Measurements from ENCODE around the gene SERPINA12. TPM values are rescaled to one million over a fixed set of nuclear protein-coding genes. Genes with fewer than 3 reads are reported as not detected.

SERPINA12 gene
- total and polyA plus RNA-seq, 2 of the 13 experiments (the other 11 are each of a cell fraction or from before 2014, with no cell fraction given): 0.08 TPM; not detected in 1

DNA sequence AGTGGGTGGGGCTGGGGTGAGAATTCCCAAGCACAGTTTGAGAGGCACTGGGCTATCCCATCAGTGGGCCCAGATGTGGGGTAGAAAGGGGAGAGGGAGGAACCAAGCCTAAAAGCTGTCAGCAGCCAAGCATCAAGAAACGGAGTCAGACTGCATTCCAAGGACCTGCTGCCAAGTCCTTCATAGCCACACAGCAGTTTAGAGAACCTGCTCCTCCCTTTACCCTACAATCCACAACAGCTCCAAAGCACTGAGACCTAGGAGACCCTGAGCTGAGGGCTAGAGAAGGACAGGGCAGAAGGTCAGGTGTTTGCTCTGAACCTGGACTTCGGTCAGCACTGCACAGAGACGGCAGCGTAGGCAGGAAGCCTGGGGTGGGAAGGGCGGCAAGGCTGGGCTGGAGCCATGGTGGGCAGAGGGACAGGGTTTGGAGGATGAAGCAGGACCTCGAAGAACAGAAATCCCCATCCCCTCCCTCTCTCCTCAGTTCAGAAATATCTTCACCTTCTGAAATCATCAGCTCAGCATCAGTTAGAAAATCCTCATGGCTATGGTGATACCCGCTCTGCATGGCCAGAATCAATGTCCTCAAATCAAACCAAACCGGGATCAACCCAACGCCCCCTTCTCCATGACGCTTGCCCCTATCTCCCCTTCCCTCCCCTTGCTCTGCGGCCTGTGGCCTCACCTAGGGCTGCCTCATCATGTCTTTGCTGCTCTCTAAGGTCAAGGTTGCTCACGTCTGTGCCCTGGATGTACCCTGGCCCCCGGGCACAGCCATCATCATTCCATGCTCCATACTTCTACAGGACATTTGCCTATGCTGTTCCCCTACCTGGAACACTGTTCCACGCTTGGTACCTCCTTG is 39.1 kb upstream of the SERPINA12 start (continued):
- TF ChIP-seq, protein P1, sequence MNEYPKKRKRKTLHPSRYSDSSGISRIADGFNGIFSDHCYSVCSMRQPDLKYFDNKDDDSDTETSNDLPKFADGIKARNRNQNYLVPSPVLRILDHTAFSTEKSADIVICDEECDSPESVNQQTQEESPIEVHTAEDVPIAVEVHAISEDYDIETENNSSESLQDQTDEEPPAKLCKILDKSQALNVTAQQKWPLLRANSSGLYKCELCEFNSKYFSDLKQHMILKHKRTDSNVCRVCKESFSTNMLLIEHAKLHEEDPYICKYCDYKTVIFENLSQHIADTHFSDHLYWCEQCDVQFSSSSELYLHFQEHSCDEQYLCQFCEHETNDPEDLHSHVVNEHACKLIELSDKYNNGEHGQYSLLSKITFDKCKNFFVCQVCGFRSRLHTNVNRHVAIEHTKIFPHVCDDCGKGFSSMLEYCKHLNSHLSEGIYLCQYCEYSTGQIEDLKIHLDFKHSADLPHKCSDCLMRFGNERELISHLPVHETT (CRISPR knock-in tag; conservative IDR thresholded peaks at IDR 0.05): no peak
- TF ChIP-seq SATB2 (CRISPR knock-in tag; IDR thresholded peaks at IDR 0.05) (no peak), MYNN (CRISPR knock-in tag; IDR thresholded peaks at IDR 0.05; ENCODE audit: low read depth) (no peak), ZNF224 (CRISPR knock-in tag; IDR thresholded peaks at IDR 0.05) (no peak), ZNF460 (CRISPR knock-in tag; IDR thresholded peaks at IDR 0.05; ENCODE audit: borderline replicate concordance) (no peak), ZNF737 (CRISPR knock-in tag; IDR thresholded peaks at IDR 0.05; ENCODE audit: borderline replicate concordance) (no peak), ZNF510 (CRISPR knock-in tag; IDR thresholded peaks at IDR 0.05; ENCODE audit: low read depth) (no peak), ZNF296 (CRISPR knock-in tag; conservative IDR thresholded peaks at IDR 0.05) (no peak), RFXANK (CRISPR knock-in tag; IDR thresholded peaks at IDR 0.05) (no peak), ZMYM3 (CRISPR knock-in tag; IDR thresholded peaks at IDR 0.05) (peak; percentile 26), CBX1 (IDR thresholded peaks at IDR 0.05; ENCODE audit: low read depth) (no peak), HNF4G (IDR thresholded peaks at IDR 0.05; ENCODE audit: borderline replicate concordance, low read depth, low read length) (peak; percentile 80), HNF4G (CRISPR knock-in tag; IDR thresholded peaks at IDR 0.05; ENCODE audit: borderline replicate concordance, low read depth) (peak; percentile 98), MBD4 (IDR thresholded peaks at IDR 0.05; ENCODE audit: borderline replicate concordance, low read length) (no peak), KLF13 (CRISPR knock-in tag; IDR thresholded peaks at IDR 0.05) (no peak)
- TF ChIP-seq, protein P2, sequence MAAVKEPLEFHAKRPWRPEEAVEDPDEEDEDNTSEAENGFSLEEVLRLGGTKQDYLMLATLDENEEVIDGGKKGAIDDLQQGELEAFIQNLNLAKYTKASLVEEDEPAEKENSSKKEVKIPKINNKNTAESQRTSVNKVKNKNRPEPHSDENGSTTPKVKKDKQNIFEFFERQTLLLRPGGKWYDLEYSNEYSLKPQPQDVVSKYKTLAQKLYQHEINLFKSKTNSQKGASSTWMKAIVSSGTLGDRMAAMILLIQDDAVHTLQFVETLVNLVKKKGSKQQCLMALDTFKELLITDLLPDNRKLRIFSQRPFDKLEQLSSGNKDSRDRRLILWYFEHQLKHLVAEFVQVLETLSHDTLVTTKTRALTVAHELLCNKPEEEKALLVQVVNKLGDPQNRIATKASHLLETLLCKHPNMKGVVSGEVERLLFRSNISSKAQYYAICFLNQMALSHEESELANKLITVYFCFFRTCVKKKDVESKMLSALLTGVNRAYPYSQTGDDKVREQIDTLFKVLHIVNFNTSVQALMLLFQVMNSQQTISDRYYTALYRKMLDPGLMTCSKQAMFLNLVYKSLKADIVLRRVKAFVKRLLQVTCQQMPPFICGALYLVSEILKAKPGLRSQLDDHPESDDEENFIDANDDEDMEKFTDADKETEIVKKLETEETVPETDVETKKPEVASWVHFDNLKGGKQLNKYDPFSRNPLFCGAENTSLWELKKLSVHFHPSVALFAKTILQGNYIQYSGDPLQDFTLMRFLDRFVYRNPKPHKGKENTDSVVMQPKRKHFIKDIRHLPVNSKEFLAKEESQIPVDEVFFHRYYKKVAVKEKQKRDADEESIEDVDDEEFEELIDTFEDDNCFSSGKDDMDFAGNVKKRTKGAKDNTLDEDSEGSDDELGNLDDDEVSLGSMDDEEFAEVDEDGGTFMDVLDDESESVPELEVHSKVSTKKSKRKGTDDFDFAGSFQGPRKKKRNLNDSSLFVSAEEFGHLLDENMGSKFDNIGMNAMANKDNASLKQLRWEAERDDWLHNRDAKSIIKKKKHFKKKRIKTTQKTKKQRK (IDR thresholded peaks at IDR 0.05; ENCODE audit: low read length): no peak
- TF ChIP-seq, protein P3, sequence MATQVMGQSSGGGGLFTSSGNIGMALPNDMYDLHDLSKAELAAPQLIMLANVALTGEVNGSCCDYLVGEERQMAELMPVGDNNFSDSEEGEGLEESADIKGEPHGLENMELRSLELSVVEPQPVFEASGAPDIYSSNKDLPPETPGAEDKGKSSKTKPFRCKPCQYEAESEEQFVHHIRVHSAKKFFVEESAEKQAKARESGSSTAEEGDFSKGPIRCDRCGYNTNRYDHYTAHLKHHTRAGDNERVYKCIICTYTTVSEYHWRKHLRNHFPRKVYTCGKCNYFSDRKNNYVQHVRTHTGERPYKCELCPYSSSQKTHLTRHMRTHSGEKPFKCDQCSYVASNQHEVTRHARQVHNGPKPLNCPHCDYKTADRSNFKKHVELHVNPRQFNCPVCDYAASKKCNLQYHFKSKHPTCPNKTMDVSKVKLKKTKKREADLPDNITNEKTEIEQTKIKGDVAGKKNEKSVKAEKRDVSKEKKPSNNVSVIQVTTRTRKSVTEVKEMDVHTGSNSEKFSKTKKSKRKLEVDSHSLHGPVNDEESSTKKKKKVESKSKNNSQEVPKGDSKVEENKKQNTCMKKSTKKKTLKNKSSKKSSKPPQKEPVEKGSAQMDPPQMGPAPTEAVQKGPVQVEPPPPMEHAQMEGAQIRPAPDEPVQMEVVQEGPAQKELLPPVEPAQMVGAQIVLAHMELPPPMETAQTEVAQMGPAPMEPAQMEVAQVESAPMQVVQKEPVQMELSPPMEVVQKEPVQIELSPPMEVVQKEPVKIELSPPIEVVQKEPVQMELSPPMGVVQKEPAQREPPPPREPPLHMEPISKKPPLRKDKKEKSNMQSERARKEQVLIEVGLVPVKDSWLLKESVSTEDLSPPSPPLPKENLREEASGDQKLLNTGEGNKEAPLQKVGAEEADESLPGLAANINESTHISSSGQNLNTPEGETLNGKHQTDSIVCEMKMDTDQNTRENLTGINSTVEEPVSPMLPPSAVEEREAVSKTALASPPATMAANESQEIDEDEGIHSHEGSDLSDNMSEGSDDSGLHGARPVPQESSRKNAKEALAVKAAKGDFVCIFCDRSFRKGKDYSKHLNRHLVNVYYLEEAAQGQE (IDR thresholded peaks at IDR 0.05; ENCODE audit: borderline replicate concordance in 1 of 2, low read depth in 1 of 2, low read length in 2 of 2): no peak
- TF ChIP-seq, protein P4, sequence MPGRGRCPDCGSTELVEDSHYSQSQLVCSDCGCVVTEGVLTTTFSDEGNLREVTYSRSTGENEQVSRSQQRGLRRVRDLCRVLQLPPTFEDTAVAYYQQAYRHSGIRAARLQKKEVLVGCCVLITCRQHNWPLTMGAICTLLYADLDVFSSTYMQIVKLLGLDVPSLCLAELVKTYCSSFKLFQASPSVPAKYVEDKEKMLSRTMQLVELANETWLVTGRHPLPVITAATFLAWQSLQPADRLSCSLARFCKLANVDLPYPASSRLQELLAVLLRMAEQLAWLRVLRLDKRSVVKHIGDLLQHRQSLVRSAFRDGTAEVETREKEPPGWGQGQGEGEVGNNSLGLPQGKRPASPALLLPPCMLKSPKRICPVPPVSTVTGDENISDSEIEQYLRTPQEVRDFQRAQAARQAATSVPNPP (CRISPR knock-in tag; IDR thresholded peaks at IDR 0.05): no peak

All from HepG2 (cell line).